ENCODE results near the gene ZBTB20.

Gene ZBTB20

GRCh38 chr3:114446600-114446999, 700.5 kb downstream of the ZBTB20 start:
- no peak for DNase-seq (ENCODE audit: low spot score)
- no peak for TF ChIP-seq CTCF (IDR thresholded peaks at IDR 0.05; ENCODE audit: borderline replicate concordance, control extremely low read depth, extremely low read depth, insufficient read depth, missing control alignments)
- in situ Hi-C loops (cut with MboI; ENCODE audit: low sequenced_read_pairs, unreplicated experiment) = no loop called here

- no peak for DNase-seq (ENCODE audit: low spot score)
- no peak for TF ChIP-seq CTCF (IDR thresholded peaks at IDR 0.05; ENCODE audit: borderline replicate concordance, control extremely low read depth, extremely low read depth, insufficient read depth, missing control alignments)
- in situ Hi-C loops (cut with MboI; ENCODE audit: low sequenced_read_pairs, unreplicated experiment) = no loop called here
Measured at GRCh38 chr3:114445233-114445632, 701.9 kb downstream of the ZBTB20 start.

DNA sequence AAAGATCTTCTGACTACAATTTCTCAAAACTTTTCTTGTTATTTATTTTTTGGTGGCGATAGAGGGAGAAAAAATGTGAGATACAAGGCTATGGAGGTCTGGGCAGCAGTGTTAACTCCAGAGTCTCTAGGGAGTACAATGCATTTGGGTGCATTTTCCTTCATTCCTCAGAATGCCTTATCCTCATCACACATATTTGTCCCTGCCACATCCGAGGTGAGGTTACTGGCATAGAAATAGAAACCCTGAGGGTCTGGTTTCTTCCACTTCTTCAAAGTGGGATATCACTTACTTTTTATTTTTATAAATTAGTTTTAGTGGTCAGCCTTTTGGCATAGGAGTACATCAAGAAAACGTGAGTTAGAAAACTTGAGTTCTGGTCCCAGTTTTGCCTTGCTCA, 702.9 kb downstream of the ZBTB20 start:
- in situ Hi-C loops (cut with MboI; ENCODE audit: low sequenced_read_pairs, unreplicated experiment) = no loop called here
- no peak for DNase-seq (ENCODE audit: low spot score)
- no peak for TF ChIP-seq CTCF (IDR thresholded peaks at IDR 0.05; ENCODE audit: borderline replicate concordance, control extremely low read depth, extremely low read depth, insufficient read depth, missing control alignments)

DNA sequence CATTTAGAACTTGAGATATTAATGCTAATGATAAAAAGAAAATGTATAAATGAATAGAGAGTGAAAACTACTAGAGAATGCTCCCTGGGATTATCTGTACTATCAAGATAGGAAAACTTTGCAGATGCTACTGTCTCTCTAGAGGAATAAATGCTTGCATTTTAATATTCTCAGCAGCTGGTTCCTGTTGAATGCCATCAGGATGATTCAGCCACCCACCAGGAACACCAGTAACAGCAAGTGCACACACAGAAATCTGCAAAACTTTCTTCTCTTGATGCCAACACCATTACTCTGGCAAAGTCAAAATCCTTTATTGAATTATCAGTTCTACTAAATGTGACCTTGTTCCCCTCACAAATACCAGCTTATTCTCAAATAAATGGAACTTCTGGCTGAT, 704.8 kb downstream of the ZBTB20 start:
- no peak for DNase-seq (ENCODE audit: low spot score)
- in situ Hi-C loops (cut with MboI; ENCODE audit: low sequenced_read_pairs, unreplicated experiment) = no loop called here
- no peak for TF ChIP-seq CTCF (IDR thresholded peaks at IDR 0.05; ENCODE audit: borderline replicate concordance, control extremely low read depth, extremely low read depth, insufficient read depth, missing control alignments)

DNA sequence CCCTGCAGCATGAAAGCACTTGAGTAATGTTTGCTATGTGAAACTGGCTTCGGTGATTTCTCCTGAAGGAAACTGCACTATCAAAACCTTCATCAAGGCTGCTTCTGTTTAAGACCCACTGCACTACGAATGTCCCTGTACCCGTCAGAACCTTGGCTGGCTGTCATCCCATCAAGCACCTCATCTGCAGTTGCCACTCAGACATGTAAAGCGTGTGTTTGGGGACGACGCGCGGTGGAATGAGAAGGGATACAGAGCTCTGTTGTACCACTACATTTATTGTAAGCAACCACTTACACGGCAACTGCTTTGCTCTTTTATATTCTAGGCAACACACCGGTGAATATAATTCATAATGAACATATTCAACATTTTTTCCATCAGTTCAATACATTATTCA, 705.7 kb downstream of the ZBTB20 start:
- DNase-seq (ENCODE audit: low spot score) = no peak
- in situ Hi-C loops (cut with MboI; ENCODE audit: low sequenced_read_pairs, unreplicated experiment) = no loop called here
- TF ChIP-seq CTCF (IDR thresholded peaks at IDR 0.05; ENCODE audit: borderline replicate concordance, control extremely low read depth, extremely low read depth, insufficient read depth, missing control alignments) = no peak

GRCh38 chr3:114440700-114441099, 706.4 kb downstream of the ZBTB20 start:
- in situ Hi-C loops (cut with MboI; ENCODE audit: low sequenced_read_pairs, unreplicated experiment) = no loop called here
- DNase-seq (ENCODE audit: low spot score) = no peak
- no peak for TF ChIP-seq CTCF (IDR thresholded peaks at IDR 0.05; ENCODE audit: borderline replicate concordance, control extremely low read depth, extremely low read depth, insufficient read depth, missing control alignments)

- in situ Hi-C loops (cut with MboI; ENCODE audit: low sequenced_read_pairs, unreplicated experiment) = no loop called here
- DNase-seq (ENCODE audit: low spot score) = no peak
- no peak for TF ChIP-seq CTCF (IDR thresholded peaks at IDR 0.05; ENCODE audit: borderline replicate concordance, control extremely low read depth, extremely low read depth, insufficient read depth, missing control alignments)
Measured at GRCh38 chr3:114439284-114439683, 707.8 kb downstream of the ZBTB20 start.

Data from GM13976 (cell line).